Stimulated activated CD8-positive, alpha-beta memory T cell treated with anti-CD3 and anti-CD28 coated beads, Interleukin-15, amount 100 ng/mL, for 24 hours (primary cell): Measurements from ENCODE around the gene PUS7.
"Not testable (repeated sequence)": the region's sequence is repeated elsewhere in the genome, so short reads cannot be mapped to it uniquely, and the experiment has no call there.

Experiments
- DNase-seq: peaks from one replicate; pipeline ENCODE4 v3.0.0-alpha.2; 2020; ENCODE audit warnings: low read depth

PUS7 gene

DNA sequence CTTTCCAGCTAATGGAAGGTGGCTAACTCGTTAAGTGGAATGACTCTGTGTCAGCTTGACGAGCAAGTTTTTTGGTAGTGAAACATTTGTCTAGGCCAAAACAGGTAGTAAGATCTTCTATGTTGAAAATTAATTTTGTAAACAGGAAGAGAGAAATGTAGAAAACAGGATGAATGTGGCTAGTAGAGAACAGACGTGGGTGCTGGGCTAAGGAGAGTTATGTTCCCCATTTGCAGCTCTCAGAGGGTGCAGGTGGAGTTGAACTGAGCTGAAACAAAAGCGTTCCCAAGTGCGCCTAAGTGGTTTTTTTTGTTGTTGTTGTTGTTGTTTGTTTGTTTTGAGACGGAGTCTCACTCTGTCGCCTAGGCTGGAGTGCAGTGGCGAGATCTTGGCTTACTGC is 73.9 kb downstream of the PUS7 start:
- no peak for DNase-seq

- no peak for DNase-seq
These were observed 77.6 kb downstream of the PUS7 start for GRCh38 chr7:105444342-105444987.

GRCh38 chr7:105442214-105442613 is 79.9 kb downstream of the PUS7 start:
- not testable (repeated sequence) for DNase-seq

- DNase-seq: no peak
These were observed 82.7 kb downstream of the PUS7 start for GRCh38 chr7:105439174-105439893.

DNA sequence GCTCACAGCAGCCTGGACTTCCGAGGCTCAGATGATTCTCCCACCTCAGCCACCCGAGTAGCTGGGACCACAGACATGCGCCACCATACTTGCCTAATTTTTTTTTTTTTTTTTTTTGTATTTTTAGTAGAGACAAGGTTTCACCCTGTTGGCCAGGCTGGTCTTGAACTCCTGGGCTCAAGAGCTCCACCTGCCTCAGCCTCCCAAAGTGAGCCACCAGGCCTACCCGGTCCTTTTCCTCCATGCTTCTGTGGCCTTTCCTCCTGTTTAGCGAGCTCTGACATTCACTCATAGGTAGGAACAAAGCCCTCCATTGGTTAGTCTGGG is 83.3 kb downstream of the PUS7 start:
- DNase-seq: no peak

DNA sequence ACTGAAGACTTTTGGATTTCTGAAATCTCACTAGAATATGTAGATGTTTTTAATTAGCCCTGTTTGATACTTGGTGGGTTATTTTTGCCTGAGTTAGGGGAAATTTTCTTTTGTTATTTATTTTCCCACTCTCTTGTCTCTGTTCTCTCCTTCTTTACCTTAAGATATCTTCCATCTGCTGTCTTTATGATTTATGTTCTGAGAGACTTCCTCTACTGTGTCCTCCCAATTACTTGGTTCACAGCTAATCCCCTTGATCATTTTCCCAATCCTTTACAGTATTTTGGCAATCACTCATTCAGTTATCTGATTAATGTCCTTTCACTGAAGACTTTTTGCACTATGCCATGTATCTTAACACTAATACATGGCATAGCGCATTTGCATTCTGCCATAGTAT is 83.8 kb downstream of the PUS7 start:
- no peak for DNase-seq

DNA sequence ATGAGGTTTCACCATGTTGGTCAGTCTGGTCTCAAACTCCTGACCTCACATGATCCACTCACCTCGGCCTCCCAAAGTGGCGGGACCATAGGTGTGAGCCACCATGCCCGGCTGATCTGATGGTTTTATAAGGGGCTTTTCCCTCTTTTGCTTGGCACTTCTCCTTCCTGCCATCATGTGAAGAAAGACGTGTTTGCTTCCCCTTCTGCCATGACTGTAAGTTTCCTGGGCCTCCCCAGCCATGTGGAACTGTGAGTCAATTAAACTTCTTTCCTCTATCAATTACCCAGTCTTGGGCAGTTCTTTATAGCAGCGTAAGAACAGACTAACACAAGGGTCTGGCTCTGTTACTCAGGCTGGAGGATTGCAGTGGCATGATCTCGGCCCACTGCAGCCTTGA is 84.7 kb downstream of the PUS7 start:
- DNase-seq: not testable (repeated sequence)

- no peak for DNase-seq
These were observed 92.1 kb downstream of the PUS7 start for GRCh38 chr7:105429746-105430612.

GRCh38 chr7:105426606-105427146 is 95.4 kb downstream of the PUS7 start:
- no peak for DNase-seq

DNA sequence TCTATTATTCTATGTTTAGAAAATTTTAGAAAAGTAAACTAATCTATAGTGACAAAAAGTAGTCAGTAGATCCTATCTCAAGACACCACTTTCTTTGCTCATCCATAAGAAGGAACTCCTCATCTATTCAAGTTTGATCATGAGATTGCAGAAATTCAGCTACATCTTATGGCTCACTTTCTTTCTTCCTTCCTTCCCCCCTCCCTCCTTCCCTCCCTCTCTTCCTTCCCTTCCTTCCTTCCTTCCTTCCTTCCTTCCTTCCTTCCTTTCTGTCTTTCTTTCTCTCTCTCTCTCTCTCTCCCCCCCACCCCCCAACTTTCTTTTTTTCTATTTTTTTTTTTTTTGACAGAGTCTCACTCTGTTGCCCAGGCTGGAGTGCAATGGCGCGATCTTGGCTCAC is 98.1 kb downstream of the PUS7 start:
- DNase-seq: no peak

GRCh38 chr7:105413887-105414437 is 108.1 kb downstream of the PUS7 start:
- DNase-seq: no peak

- not testable (repeated sequence) for DNase-seq
These were observed 111.3 kb downstream of the PUS7 start for GRCh38 chr7:105410774-105411173.

GRCh38 chr7:105409775-105410174 is 112.3 kb downstream of the PUS7 start:
- not testable (repeated sequence) for DNase-seq

- no peak for DNase-seq
These were observed 113.2 kb downstream of the PUS7 start for GRCh38 chr7:105408791-105409410.
